Measurements from ENCODE around the gene NARS2.
"Not testable (repeated sequence)": the region's sequence is repeated elsewhere in the genome, so short reads cannot be mapped to it uniquely, and the experiment has no call there.

Gene NARS2

DNA sequence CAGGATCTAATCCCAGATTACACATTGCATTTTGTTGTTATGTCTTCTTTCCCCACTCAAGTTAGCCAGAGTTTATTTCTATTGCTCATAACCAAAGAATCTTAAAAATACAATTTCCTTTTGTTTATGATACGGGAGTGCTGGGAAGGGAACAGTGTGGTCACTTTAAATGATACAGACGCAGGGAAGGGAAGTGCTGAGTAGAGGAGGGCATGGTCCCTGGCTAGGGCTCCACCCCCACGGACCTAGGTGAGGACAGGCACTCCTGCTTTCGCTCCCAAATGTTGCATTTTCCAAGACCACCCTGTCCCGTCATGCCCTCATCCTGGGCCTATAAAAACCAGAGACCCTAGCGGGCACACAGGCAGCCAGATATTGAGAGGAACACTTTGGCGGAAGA is 30.6 kb upstream of the NARS2 start:
- Histone ChIP-seq H3K9ac (no peak overlapping the region), H3K4me1 (ENCODE audit: low read depth, poor library complexity, severe bottlenecking) (no peaks in the 10 kb centered on the region), H3K4me2 (no peak overlapping the region), H4K20me1 (ENCODE audit: insufficient read depth) (no peaks in the 10 kb centered on the region), H3K27me3 (ENCODE audit: insufficient read depth, low read depth) (no peaks in the 10 kb centered on the region), H3K4me3 (IDR thresholded peaks at IDR 0.05; ENCODE audit: insufficient read depth, low read depth, low read length) (no peak overlapping the region), H3K27ac (no peak overlapping the region), H3K79me2 (ENCODE audit: insufficient read depth, low read depth) (no peaks in the 10 kb centered on the region), H3K36me3 (ENCODE audit: insufficient read depth) (no peaks in the 10 kb centered on the region), H2AFZ (ENCODE audit: low read depth) (no peak overlapping the region)
- TF ChIP-seq CTCF (conservative IDR thresholded peaks at IDR 0.05; ENCODE audit: low read depth, low read length): no peak

- H3K27me3 ChIP-seq (ENCODE audit: insufficient read depth, low read depth): no peaks in the 10 kb centered on the region
- no peak overlapping the region for H3K27ac ChIP-seq
Measured at GRCh38 chr11:78603792-78604191, 29.1 kb upstream of the NARS2 start.

GRCh38 chr11:78602771-78603170 is 28.1 kb upstream of the NARS2 start:
- H3K27ac ChIP-seq; H3K27me3 ChIP-seq (ENCODE audit: insufficient read depth, low read depth); H4K20me1 ChIP-seq (ENCODE audit: insufficient read depth); H3K79me2 ChIP-seq (ENCODE audit: insufficient read depth, low read depth); H3K4me2 ChIP-seq; H3K4me3 ChIP-seq (IDR thresholded peaks at IDR 0.05; ENCODE audit: insufficient read depth, low read depth, low read length); H3K9ac ChIP-seq; H3K4me1 ChIP-seq (ENCODE audit: low read depth, poor library complexity, severe bottlenecking); H2AFZ ChIP-seq (ENCODE audit: low read depth); H3K36me3 ChIP-seq (ENCODE audit: insufficient read depth): not testable (repeated sequence)

More at GRCh38 chr11:78603792-78604191, 29.1 kb upstream of the NARS2 start:
- Histone ChIP-seq H3K36me3 (ENCODE audit: insufficient read depth) (no peaks in the 10 kb centered on the region), H3K4me2 (no peak overlapping the region), H4K20me1 (ENCODE audit: insufficient read depth) (no peaks in the 10 kb centered on the region), H3K4me1 (ENCODE audit: low read depth, poor library complexity, severe bottlenecking) (no peaks in the 10 kb centered on the region), H3K79me2 (ENCODE audit: insufficient read depth, low read depth) (no peaks in the 10 kb centered on the region), H3K9ac (no peak overlapping the region), H3K4me3 (IDR thresholded peaks at IDR 0.05; ENCODE audit: insufficient read depth, low read depth, low read length) (no peak overlapping the region), H2AFZ (ENCODE audit: low read depth) (no peak overlapping the region)
- TF ChIP-seq CTCF (conservative IDR thresholded peaks at IDR 0.05; ENCODE audit: low read depth, low read length): no peak

GRCh38 chr11:78601066-78601465 is 26.4 kb upstream of the NARS2 start:
- H3K4me1 ChIP-seq (ENCODE audit: low read depth, poor library complexity, severe bottlenecking); H4K20me1 ChIP-seq (ENCODE audit: insufficient read depth): not testable (repeated sequence)

GRCh38 chr11:78597579-78597978 is 22.9 kb upstream of the NARS2 start:
- not testable (repeated sequence) for H3K27me3 ChIP-seq (ENCODE audit: insufficient read depth, low read depth); H3K79me2 ChIP-seq (ENCODE audit: insufficient read depth, low read depth); H3K9ac ChIP-seq; H2AFZ ChIP-seq (ENCODE audit: low read depth); H3K4me3 ChIP-seq (IDR thresholded peaks at IDR 0.05; ENCODE audit: insufficient read depth, low read depth, low read length); H3K27ac ChIP-seq; H3K4me1 ChIP-seq (ENCODE audit: low read depth, poor library complexity, severe bottlenecking); H3K36me3 ChIP-seq (ENCODE audit: insufficient read depth); H4K20me1 ChIP-seq (ENCODE audit: insufficient read depth); H3K4me2 ChIP-seq

More at GRCh38 chr11:78601066-78601465, 26.4 kb upstream of the NARS2 start:
- H3K27ac ChIP-seq; H3K4me2 ChIP-seq; H2AFZ ChIP-seq (ENCODE audit: low read depth); H3K4me3 ChIP-seq (IDR thresholded peaks at IDR 0.05; ENCODE audit: insufficient read depth, low read depth, low read length); H3K79me2 ChIP-seq (ENCODE audit: insufficient read depth, low read depth); H3K9ac ChIP-seq; H3K27me3 ChIP-seq (ENCODE audit: insufficient read depth, low read depth); H3K36me3 ChIP-seq (ENCODE audit: insufficient read depth): not testable (repeated sequence)

DNA sequence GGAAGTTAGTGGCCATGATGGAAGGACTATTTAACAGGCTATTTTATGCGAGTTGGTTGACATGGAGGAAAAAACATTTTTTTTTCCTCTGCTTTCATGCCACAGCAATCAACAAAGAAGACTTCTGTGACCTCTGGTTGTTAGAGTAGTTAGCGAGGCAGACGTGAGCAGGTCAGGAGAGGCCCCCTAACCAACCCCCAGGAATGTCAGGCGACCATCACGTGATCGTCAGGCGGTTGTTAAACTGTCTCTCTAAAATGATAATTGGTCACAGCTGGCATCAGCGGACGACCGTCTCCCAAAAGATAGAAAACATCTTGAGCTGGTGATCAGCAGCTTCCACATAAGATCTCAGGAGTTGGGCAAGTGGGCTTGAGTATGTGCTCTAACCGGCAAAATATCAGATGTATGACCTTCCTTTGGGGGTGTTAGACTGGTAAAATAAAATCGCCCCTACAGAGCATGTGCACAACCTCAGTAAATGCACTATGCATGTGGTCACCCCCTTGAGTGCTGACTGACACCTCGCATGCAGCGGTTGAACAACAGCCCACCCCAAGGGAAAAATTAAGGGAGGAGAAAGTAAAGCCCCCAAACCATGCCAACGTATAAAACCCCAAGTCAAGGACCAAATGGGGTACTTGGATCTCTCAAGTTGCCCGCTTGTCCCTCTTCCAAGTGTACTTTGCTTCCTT is 20.9 kb upstream of the NARS2 start:
- H3K4me3 ChIP-seq (IDR thresholded peaks at IDR 0.05; ENCODE audit: insufficient read depth, low read depth, low read length): no peak overlapping the region
- H3K36me3 ChIP-seq (ENCODE audit: insufficient read depth): no peaks in the 10 kb centered on the region
- H3K27ac ChIP-seq: no peak overlapping the region
- no peaks in the 10 kb centered on the region for H3K27me3 ChIP-seq (ENCODE audit: insufficient read depth, low read depth)
- H3K79me2 ChIP-seq (ENCODE audit: insufficient read depth, low read depth): no peaks in the 10 kb centered on the region
- no peak overlapping the region for H3K4me2 ChIP-seq
- no peaks in the 10 kb centered on the region for H4K20me1 ChIP-seq (ENCODE audit: insufficient read depth)
- H2AFZ ChIP-seq (ENCODE audit: low read depth): no peak overlapping the region
- H3K9ac ChIP-seq: no peak overlapping the region
- TF ChIP-seq CTCF (conservative IDR thresholded peaks at IDR 0.05; ENCODE audit: low read depth, low read length): no peak
- no peaks in the 10 kb centered on the region for H3K4me1 ChIP-seq (ENCODE audit: low read depth, poor library complexity, severe bottlenecking)
